Skin epidermis (tissue), 12 donors: ENCODE data around the gene EPHX1.
"Not testable (repeated sequence)": the region's sequence is repeated elsewhere in the genome, so short reads cannot be mapped to it uniquely, and the experiment has no call there.

Experiments used
- H3K27ac ChIP-seq, 21 experiments: fragments of 200-600 bp; sonication (generic) in 11 of 21; one replicate each; pipeline ENCODE4 v1.5.0; 2020; ENCODE audit warnings: mild to moderate bottlenecking in 3 of 21, inconsistent platforms in 2 of 21, moderate library complexity in 2 of 21
- H3K4me3 ChIP-seq, 7 experiments: fragments of 200-600 bp; sonication (generic) in 2 of 7; one replicate each; pipeline ENCODE4 v1.5.0; 2020; ENCODE audit warnings: inconsistent platforms in 2 of 7, mild to moderate bottlenecking in 2 of 7, moderate library complexity in 1 of 7

The EPHX1 gene

GRCh38 chr1:225774281-225775147 lies 35.4 kb upstream of the EPHX1 start:
- Histone ChIP-seq H3K4me3 (no peak overlapping the region), H3K27ac (peak overlapping the region in 4 of 21 experiments; percentile 26 to 74 (median 50))

DNA sequence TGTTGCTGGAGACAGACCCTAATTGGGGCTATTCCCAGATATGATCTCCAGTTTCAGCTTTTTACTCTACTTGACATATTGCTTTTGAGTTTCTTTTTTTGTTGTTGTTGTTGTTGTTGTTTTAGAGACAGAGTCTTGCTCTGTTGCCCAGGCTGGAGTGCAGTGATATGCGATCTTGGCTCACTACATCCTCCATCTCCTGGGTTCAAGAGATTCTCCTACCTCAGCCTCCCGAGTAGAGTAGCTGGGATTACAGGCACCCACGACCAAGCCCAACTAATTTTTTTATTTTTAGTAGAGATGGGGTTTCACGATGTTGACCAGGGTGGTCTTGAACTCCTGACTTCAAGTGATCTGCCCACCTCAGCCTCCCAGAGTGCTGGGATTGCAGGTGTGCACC lies 33.6 kb upstream of the EPHX1 start:
- Histone ChIP-seq H3K27ac (peak overlapping the region in 4 of 21 experiments; percentile 94 to 98 (median 97)), H3K4me3 (no peak overlapping the region)

GRCh38 chr1:225777058-225777582 lies 32.8 kb upstream of the EPHX1 start:
- Histone ChIP-seq H3K27ac (peak overlapping the region in 19 of 21 experiments; percentile 61 to 98 (median 96)), H3K4me3 (peak overlapping the region; percentile 58 to 91 (median 75))

DNA sequence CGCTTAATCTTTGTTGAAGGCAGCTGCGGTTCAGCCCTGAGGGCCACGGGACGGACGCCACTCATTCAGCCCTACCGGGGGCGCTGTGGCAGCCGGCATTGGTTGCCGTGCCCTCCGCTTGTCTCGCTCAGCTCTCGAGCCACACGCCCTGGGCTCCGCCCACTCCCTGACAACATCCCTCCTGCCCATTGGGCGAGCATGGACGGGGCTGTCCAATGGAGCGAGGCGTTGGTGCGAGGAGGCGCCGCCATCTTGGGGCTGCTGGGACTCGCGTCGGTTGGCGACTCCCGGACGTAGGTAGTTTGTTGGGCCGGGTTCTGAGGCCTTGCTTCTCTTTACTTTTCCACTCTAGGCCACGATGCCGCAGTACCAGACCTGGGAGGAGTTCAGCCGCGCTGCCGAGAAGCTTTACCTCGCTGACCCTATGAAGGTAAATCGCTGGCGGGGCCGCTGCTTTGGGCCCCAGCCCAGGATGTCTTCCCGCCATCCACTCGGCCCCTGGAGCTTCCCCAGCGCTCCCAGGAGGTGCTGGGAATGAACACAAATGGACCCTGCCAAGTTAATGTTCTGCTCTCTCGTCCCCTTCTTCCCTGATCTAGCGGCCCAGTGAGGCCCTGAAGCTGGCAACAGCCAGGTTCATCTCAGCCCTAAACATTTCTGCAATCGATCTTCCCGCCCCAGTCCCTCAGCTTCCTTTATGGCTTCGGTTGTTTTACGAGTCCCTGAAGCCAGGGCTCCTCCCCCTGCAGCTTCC lies 32.2 kb upstream of the EPHX1 start, which contains the start of gene SRP9:
SRP9 (plus strand) TSS at position 244 of the 754 bp plus-strand sequence; CDS start at position 359, 115 bp downstream.
- H3K4me3 ChIP-seq: peak within 1 kb of the TSS; percentile 58 to 91 (median 75)
- H3K27ac ChIP-seq: peak within 1 kb of the TSS; percentile 72 to 98 (median 96)

DNA sequence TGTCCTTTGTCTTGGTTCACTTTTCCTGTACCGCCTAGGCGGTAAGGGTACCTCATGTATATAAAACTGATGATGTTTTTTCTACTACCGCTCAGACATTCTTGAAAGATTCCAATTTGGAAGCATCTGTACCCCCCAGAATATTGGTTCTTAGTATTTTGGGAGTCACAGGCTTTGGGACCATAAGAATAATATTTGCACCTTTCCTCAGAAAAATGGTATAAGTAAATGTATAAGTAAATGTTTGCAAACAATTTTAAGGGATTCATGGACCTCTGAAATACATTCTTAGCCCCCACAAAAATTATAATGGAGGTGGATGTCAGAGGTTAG lies 31.6 kb upstream of the EPHX1 start:
- peak overlapping the region in 20 of 21 experiments; percentile 78 to 98 (median 96) for H3K27ac ChIP-seq
- H3K4me3 ChIP-seq: peak overlapping the region; percentile 58 to 91 (median 75)

- Histone ChIP-seq H3K27ac (peak overlapping the region in 11 of 21 experiments; percentile 15 to 98 (median 94)), H3K4me3 (peak overlapping the region; percentile 58 to 91 (median 75))
Measured at GRCh38 chr1:225779165-225779564, 30.8 kb upstream of the EPHX1 start.

DNA sequence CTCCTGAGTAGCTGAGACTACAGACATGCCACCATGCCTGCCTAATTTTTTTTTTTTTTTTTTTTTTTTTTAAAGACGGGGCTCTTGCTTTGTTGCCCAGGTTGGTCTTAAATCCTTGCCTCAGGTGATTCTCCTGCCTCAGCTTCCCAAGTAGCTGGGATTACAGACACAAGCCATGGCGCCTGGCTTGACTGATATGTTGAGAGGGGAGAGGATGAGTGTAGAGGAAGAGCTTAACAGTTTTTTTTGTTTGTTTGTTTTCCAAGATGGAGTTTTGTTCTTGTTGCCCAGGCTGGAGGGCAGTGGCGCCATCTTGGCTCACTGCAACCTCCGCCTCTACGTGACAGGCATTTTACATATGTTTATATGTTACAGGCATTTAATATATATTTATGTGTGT lies 29.8 kb upstream of the EPHX1 start:
- Histone ChIP-seq H3K27ac (no peak overlapping the region), H3K4me3 (no peak overlapping the region)

DNA sequence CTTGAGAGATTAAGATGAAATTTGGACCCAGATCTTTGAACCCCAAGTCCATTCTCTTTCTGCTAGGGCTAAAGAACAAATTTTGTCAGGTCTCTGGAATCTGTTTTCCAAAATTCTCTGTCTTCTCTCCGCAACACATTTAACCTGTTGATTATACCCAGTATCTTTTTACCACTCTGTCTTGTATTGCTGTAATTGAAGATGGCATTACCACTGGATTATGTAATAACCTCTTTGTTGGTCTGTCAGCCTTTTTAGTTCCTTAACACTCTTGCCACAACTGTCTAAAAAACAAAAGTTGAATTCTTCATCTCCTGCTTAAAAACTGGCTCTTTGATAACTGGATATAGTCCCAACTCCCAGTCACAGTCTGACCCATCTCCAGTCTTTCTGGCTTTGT lies 29.3 kb upstream of the EPHX1 start:
- Histone ChIP-seq H3K27ac (peak overlapping the region in 1 of 21 experiments; percentile 28), H3K4me3 (no peak overlapping the region)

DNA sequence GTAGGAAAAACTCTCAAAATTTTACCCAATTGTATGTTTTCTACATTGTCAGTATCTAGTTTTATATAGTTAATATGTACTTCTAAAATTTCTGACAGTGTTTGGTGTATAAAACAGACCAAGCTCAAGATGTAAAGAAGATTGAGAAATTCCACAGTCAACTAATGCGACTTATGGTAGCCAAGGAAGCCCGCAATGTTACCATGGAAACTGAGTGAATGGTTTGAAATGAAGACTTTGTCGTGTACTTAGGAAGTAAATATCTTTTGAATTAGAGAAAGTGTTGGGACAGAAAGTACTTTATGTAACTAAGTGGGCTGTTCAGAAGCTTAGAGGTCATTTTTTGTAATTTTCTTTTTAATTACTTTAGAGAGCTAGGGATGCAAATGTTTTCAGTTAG lies 20.8 kb upstream of the EPHX1 start:
- not testable (repeated sequence) for H3K4me3 ChIP-seq, H3K27ac ChIP-seq

DNA sequence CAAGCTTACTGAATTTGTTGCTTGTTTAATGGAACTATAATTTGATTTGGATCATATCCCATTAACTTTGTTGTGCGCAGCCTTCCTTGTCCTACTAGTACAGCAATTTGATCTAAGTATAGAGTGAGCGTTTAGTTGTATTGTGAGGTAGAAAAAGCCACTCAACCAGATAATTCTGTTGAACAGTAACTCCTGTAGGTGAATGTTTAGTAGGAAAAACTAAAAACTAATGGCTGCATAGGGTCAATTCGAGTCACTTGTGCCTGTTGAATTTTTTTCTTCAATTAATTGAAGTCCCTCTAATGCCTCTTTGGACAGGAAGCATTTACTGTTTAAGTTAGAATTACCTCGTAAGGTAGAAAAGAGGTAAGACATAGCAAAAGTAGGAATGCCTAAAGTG lies 15.0 kb upstream of the EPHX1 start:
- H3K27ac ChIP-seq: no peak overlapping the region
- H3K4me3 ChIP-seq: no peak overlapping the region

DNA sequence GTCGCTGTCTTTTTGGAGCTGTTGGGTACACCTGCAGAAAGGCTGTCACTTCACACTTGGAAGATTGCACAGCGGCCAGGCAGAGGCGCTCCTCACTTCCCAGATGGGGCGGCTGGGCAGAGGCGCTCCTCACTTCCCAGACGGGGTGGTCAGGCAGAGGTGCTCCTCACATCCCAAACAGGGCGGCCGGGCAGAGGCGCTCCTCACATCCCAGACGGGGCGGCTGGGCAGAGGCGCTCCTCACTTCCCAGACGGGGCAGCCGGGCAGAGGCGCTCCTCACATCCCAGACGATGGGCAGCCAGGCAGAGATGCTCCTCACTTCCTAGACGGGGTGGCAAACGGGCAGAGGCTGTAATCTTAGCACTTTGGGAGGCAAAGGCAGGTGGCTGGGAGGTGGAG lies 13.8 kb upstream of the EPHX1 start:
- not testable (repeated sequence) for H3K27ac ChIP-seq, H3K4me3 ChIP-seq

- H3K4me3 ChIP-seq, H3K27ac ChIP-seq: not testable (repeated sequence)
Measured at GRCh38 chr1:225801146-225801545, 8.8 kb upstream of the EPHX1 start.

- H3K4me3 ChIP-seq: no peak overlapping the region
- no peak overlapping the region for H3K27ac ChIP-seq
Measured at GRCh38 chr1:225806249-225806648, 3.7 kb upstream of the EPHX1 start.

- H3K27ac ChIP-seq, H3K4me3 ChIP-seq: not testable (repeated sequence)
Measured at GRCh38 chr1:225806736-225807135, 3.2 kb upstream of the EPHX1 start.

DNA sequence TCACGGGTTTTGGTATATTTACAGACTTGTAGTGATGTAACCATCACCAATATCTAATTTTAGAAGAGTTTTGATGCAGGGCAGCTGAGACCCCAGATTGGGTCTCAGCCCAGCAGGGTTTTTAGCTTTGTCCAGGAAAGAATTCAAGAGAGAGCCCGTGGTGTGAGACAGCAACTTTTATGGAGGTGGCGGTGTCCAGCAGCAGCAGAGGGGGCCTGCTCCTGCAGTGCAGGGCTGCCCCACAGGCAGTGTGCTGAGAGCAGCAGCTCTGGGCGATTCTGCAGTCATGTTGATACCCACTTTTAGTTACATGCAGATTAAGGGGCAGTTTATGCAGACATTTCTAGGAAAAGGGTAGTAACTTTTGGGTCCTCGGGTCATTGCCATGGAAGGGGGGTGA lies 1.8 kb upstream of the EPHX1 start:
- Histone ChIP-seq H3K4me3 (no peak overlapping the region), H3K27ac (no peak overlapping the region)

GRCh38 chr1:225810579-225811538 lies 935 bp downstream of the EPHX1 start:
- peak overlapping the region; percentile 41 to 81 (median 60) for H3K4me3 ChIP-seq
- peak overlapping the region in 18 of 21 experiments; percentile 3 to 83 (median 74) for H3K27ac ChIP-seq

- Histone ChIP-seq H3K4me3 (peak overlapping the region in 4 of 7 experiments; percentile 41 to 81 (median 65)), H3K27ac (peak overlapping the region in 14 of 21 experiments; percentile 3 to 86 (median 78))
Measured at GRCh38 chr1:225811622-225812487, 1.9 kb downstream of the EPHX1 start.

- peak overlapping the region in 19 of 21 experiments; percentile 12 to 86 (median 80) for H3K27ac ChIP-seq
Measured at GRCh38 chr1:225812488-225813213, 2.7 kb downstream of the EPHX1 start.

More at GRCh38 chr1:225812488-225813213, 2.7 kb downstream of the EPHX1 start:
- peak overlapping the region in 1 of 7 experiments; percentile 21 for H3K4me3 ChIP-seq
